Activated CD4-positive, alpha-beta T cell treated with anti-CD3 and anti-CD28 coated beads, Interleukin-2, amount 50 U/mL, for 24 hours (primary cell): ENCODE data around the gene UBASH3B.
A peak's percentile ranks its signal among the peaks of the same experiment; 100 is the strongest.

Experiments
- DNase-seq, 2 donors: peaks; one replicate each; pipeline ENCODE4 v3.0.0-alpha.2; 2020; ENCODE audit warnings: low read depth in 1 of 2, low spot score in 1 of 2

Gene UBASH3B

GRCh38 chr11:122673701-122674100, 18.2 kb downstream of the UBASH3B start:
- DNase-seq: no peak

DNA sequence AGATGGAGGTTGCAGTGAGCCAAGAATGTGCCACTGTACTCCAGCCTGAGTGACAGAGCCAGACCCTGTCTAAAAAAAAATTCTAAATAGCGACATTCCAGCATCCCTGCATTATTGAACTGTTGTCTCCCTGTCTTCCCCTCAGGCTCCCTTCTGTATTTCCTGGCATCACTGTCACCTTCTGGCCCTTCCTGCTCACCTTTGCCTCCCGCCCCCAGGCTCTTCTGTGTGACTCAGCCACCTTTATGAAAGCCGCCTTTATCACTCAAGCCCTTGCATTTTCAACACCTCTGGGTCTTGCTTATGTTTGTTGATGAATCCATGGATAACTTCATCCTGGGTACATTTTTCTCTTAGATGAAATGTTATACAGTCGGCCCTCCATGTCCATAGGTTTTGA, 21.1 kb downstream of the UBASH3B start:
- no peak for DNase-seq

DNA sequence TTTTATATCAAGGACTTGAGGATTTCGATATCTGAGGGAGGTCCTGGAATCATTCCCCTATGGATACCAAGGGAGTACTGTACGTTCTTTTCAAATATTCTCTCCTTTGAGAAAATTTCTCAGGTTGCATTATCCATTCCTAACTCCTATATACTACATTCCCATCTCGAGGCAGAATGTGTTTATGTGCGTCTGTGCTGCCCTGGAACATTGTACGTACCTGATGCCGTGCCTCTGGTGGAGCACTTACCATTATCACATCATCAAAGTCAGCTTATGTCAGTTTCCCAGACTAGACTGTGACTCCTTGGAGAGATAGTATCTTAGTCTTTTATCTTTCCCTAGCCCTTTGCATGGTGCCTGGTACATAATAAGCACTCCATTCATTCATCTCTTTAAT, 21.7 kb downstream of the UBASH3B start:
- DNase-seq: no peak

GRCh38 chr11:122678406-122678805, 22.9 kb downstream of the UBASH3B start:
- no peak for DNase-seq

GRCh38 chr11:122679466-122679865, 23.9 kb downstream of the UBASH3B start:
- no peak for DNase-seq

GRCh38 chr11:122681070-122681469, 25.5 kb downstream of the UBASH3B start:
- no peak for DNase-seq

- no peak for DNase-seq
Measured at GRCh38 chr11:122681735-122682134, 26.2 kb downstream of the UBASH3B start.

DNA sequence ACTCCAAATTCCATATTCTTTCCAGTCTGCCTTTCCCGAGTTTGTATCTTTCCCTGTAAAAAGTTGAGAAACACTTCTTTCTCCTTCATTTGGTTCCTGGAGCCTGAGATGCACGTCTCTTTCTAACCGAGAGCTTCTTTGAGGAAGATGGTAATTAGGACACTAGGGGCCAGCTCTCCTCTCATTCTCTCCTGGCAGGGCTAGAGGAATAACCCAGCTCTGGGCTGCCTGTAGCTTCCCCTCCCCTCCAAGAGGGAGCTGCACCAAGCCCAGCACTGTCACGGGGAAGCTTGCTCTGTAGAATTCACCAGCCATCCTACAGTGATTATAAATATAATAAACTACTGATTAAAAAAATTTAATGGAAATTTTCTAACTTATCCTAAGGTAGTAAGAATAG, 26.9 kb downstream of the UBASH3B start:
- no peak for DNase-seq

DNA sequence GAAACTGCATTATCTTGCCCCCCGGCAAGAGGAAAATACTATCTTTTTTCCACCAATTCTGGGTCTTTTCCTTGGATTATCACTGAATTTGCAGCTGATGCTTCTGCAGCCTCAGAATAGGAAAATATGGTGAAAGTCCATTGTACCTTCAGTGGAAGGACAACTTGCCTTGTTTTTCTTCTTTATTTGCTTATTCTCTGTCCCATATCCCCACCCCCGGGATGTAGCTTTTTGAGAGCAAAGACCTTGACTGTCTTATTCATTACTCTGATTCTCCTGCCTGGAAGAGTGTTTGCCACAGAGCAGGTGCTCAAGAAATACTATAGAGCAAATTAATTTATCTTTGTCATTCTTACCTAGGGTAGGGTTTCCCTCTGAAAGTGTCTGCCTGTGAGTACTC, 29.5 kb downstream of the UBASH3B start:
- no peak for DNase-seq

DNA sequence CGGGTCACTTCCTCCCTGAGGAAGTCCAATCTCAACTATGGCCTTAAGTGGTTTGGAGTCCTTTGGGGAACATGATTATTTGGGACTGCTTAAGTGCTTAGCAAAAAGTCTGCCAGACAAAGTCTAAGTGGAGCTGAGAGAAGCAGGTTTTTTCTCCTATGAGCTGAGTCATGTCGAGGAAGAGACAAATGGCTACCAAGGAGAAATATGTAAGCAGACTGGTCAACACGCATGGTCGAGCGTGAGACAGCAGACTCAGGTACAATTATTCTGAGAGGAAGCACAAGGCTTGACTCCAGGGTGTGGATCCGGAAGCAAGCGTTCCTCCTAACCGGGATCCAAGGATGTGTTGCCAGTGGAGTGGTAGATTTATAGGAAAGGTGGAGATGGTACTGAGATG, 30.6 kb downstream of the UBASH3B start:
- no peak for DNase-seq

GRCh38 chr11:122690384-122690783, 34.9 kb downstream of the UBASH3B start:
- no peak for DNase-seq

- DNase-seq: no peak
Measured at GRCh38 chr11:122690801-122691548, 35.5 kb downstream of the UBASH3B start.

DNA sequence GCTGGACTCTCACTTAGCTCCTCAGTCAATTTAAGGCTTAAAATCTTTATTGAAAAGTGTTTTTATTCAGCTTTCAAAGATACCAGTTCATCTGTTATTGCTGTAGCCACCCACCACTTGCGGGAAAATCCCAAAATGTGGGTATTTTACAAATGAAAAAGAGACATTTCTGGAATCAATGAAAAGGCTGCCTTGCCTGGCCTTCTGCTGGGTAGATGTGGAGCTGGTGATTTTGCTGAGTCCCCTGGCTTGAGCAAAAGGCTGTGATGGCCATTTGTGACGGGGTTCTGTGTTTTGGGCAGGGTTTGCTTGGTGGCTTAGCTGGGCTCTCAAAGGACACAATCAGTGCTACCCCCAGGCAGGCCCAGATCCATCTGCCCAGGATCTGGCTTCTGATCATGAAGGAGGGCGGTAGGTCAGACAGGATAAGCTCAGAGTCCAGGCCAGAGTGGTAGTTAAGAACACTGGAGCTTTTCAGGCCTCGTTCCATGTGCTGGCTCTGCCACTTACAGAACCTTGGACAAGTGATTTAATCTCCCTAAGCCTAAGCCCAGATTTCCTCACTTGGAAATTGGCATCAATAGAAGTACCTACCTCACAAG, 36.1 kb downstream of the UBASH3B start:
- no peak for DNase-seq

GRCh38 chr11:122692444-122692843, 36.9 kb downstream of the UBASH3B start:
- no peak for DNase-seq

DNA sequence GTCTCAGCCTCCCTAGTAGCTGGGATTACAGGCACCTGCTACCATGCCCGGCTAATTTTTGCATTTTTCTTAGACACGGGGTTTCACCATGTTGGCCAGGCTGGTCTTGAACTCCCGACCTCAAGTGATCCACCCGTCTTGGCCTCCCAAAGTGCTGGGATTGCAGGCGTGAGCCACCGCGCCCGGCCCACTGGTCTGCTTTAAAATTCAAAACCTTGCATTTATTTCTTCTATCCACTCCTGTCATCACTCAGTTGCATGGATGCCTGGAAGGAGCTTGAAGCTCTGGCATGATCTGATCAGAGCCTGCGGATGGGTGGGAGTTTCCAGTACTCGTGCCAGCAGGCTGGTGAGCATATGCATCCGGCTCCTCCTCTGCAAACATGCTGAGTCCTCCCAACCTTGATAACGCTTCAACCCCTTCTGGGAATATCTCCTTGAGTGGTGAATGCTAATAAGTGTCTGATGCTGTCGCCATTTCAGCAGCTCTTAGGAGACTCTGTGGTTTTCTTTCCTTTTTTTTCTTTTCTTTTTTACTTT, 39.6 kb downstream of the UBASH3B start:
- no peak for DNase-seq

DNA sequence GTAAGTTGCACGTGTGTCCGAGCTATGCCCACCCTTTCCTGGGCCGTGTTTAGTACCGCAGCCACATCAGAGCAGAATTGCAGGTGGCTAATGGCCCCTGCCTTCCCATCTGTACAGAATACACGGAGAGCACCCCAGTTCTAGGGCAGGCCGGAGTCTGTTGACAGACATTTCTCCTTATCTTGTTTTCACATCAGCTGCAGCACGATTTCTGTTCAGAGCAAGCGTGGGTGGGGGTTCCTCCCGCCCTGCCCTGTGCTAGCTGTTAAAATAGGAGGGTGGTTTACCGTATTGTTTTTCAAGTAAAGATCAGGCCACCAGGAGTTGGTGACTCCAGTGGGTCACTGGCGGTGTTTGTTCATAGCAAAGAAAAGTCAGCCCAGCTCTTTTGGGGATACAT, 41.1 kb downstream of the UBASH3B start:
- peak; percentile 33 to 70 for DNase-seq

DNA sequence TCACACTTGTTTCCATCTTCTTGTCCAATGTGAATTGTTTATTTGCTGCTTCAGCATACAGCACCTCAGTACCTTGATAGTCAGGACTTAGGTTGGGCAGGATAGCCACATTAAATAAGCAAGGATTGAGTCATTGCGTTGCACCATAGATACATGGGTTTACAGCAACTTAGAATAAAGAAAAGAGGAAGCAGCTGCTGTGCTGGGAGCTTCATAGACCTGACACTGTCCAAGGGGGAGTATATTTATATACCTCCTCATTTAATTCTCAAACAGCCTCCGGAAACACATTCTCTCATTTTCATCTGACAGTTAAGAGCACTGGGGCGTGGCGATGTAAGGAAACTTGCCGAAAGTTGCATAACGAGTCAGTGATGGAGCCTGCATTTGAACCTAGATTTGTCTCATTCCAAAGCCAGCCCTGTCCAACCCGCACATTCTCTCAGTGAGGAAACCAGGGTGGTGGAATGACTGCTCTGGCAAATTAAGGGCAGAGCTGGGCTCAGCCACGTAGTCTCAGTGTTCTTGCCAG, 42.2 kb downstream of the UBASH3B start:
- no peak for DNase-seq

GRCh38 chr11:122698392-122698791, 42.9 kb downstream of the UBASH3B start:
- DNase-seq: no peak

GRCh38 chr11:122700666-122701065, 45.1 kb downstream of the UBASH3B start:
- DNase-seq: no peak

DNA sequence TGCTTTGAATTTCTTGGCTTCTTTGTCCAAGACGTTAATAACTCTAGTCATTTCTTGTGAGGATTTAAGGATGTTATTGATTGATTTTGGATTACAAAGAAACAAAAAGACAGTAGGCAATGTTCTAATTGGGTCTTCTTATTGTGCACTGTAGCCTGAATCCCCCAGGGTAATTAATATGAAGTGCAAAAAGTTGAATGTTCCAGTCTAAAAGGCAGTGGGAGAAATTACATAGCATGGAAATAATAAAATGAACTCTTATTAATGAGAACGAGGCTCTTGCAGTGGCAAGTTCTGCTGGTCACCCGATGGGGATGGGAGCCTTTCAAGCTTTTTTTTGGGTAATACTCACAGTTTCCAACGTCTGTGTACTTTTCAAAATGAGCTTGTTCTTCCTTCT, 45.6 kb downstream of the UBASH3B start:
- no peak for DNase-seq

DNA sequence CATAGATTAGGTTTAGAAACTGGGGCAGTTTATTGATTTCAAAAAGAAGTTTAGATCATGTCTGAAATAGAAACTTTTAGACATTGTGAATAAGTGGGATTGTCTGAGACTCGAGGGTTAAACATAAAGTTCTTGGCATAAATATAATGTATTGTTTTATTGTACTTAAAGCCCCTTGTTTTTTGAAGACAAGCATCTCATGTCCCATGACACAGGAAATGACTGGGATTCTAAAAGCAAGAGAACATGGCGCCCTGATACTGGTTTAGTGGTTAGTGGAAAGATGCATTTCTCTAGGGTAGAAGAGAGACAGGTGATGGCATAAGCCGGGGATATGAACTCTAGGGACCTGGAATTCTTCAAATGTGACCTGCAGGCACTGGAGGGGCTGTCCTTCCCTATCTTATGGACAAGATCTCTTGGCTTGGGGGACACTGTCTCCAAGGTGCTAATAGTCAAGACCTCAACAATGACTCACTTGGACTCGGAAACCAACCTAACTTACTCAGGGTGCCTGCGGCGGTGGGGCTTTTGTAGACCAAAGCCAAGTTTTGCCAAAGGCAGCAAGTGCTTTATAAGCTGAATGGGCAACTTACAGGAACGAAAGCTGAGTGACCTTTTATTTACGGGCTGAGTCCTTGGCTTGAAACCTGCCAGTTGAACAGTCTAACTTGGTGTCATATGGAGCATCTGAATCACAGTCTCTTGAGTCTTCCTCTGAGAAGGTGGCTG, 48.2 kb downstream of the UBASH3B start:
- DNase-seq: no peak

- DNase-seq: no peak
Measured at GRCh38 chr11:122705396-122705795, 49.9 kb downstream of the UBASH3B start.
